ENCODE results near the gene FLOT1.

Gene FLOT1

GRCh38 chr6:30679765-30680535 lies 62.5 kb downstream of the FLOT1 start:
- no peak for DNase-seq (ENCODE audit: low read depth in 2 of 2)

GRCh38 chr6:30678964-30679726 lies 63.3 kb downstream of the FLOT1 start:
- peak; percentile 82 to 88 for DNase-seq (ENCODE audit: low read depth in 2 of 2)
